GM19099 (cell line): ENCODE results near the gene IDUA.

Source experiments
- POLR2A ChIP-seq: IDR thresholded peaks from 3 replicates; pipeline ENCODE4 v1.6.1; 2011; ENCODE audit warnings: low read depth; ENCODE audit not compliant: insufficient read length; ENCODE audit errors: extremely low read depth

The IDUA gene

GRCh38 chr4:998096-998691 is 11.3 kb downstream of the IDUA start:
- no peak for TF ChIP-seq POLR2A

- no peak for TF ChIP-seq POLR2A
Observed at GRCh38 chr4:999882-1000425, 13.1 kb downstream of the IDUA start.

DNA sequence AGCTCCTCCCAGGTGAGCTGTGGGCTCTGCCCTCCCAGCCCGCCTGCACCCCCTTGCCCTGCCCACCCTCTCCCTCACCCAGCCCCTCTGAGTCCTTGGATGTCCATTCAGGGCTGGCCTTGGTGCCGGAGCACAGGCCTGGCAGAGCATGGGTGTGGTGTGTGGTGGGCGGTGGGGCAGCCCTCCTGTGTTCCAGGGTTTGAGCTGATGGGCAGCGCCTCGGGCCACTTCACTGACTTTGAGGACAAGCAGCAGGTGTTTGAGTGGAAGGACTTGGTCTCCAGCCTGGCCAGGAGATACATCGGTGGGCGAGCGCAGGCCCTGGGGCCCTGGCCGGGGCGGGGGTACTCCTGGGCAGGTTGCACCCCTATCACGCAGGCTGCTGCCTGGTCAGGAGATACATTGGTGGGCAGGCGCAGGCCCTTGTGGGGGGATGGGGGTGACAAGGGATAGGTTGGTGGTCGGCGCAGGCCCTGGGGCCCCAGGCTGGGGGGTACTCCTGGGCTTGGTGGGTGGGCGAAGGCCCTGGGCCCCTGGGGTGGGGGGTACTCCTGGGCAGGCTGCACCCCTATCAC is 13.9 kb downstream of the IDUA start:
- no peak for TF ChIP-seq POLR2A

DNA sequence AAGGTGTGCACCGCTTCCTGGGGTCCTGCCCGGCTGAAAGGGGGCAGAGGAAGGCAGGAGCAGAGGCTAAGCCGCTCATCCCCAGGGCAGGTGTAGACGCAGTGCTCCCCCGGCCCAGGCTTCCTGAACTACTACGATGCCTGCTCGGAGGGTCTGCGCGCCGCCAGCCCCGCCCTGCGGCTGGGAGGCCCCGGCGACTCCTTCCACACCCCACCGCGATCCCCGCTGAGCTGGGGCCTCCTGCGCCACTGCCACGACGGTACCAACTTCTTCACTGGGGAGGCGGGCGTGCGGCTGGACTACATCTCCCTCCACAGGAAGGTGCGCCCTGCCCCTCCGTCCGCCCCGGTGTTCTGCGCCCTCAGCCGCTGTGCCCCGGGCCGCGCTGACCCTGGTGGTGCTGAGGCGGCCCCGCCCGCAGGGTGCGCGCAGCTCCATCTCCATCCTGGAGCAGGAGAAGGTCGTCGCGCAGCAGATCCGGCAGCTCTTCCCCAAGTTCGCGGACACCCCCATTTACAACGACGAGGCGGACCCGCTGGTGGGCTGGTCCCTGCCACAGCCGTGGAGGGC is 14.8 kb downstream of the IDUA start:
- no peak for TF ChIP-seq POLR2A

DNA sequence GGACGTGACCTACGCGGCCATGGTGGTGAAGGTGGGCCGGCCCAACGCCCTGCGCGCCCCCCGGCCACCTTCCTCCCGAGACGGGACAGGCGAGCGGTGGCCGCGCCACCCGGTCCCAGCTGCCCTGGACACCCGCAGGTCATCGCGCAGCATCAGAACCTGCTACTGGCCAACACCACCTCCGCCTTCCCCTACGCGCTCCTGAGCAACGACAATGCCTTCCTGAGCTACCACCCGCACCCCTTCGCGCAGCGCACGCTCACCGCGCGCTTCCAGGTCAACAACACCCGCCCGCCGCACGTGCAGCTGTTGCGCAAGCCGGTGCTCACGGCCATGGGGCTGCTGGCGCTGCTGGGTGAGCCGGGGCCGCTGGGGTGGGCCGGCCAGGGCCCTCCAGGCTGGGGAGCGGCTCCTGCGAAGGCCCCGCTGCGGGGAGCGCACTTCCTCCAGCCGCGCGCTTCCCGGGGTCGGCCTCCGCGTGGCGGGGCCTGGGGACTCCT is 15.3 kb downstream of the IDUA start:
- TF ChIP-seq POLR2A = no peak

DNA sequence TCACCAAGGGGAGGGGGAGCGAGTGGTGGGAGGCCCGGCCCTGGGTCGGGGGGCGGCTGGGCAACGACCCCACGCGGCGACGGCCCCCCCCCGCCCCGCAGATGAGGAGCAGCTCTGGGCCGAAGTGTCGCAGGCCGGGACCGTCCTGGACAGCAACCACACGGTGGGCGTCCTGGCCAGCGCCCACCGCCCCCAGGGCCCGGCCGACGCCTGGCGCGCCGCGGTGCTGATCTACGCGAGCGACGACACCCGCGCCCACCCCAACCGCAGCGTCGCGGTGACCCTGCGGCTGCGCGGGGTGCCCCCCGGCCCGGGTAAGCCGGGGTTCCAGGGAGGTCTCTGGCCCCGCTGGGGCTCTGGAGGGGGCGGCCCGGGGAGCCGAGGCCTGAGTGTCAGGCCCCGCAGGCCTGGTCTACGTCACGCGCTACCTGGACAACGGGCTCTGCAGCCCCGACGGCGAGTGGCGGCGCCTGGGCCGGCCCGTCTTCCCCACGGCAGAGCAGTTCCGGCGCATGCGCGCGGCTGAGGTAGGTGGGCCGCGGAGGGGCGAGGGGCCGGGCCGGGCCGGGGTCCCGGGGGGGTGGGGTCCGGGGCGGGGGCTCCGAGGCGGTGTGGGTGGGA is 15.9 kb downstream of the IDUA start:
- TF ChIP-seq POLR2A = no peak

DNA sequence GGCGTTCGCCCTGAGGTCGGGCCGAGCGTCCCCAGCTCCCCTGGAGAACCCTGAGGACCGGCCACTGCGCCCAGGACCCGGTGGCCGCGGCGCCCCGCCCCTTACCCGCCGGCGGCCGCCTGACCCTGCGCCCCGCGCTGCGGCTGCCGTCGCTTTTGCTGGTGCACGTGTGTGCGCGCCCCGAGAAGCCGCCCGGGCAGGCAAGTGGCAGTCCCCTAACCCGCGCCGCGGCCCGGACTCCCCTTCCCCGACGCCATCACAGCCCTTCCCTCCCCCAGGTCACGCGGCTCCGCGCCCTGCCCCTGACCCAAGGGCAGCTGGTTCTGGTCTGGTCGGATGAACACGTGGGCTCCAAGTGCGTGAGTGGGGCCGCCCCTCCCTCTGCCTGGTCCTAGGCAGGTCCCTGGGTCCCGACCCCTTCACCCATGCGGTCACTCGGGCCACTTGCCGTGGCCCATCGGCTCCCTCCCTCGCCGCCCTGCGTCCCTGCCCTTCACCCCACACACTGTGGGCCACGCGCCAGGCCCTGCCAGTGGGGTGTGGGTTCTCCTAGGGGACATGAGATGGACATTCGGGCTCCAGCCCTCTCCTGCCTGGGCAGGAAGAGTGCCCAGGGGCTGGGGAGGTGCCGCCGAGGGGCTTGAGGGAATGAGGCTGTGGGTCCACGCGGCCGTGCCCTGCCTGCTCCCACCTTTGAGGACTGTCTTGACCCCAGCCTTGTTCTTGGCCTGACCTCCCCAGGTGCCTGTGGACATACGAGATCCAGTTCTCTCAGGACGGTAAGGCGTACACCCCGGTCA is 16.6 kb downstream of the IDUA start:
- no peak for TF ChIP-seq POLR2A

DNA sequence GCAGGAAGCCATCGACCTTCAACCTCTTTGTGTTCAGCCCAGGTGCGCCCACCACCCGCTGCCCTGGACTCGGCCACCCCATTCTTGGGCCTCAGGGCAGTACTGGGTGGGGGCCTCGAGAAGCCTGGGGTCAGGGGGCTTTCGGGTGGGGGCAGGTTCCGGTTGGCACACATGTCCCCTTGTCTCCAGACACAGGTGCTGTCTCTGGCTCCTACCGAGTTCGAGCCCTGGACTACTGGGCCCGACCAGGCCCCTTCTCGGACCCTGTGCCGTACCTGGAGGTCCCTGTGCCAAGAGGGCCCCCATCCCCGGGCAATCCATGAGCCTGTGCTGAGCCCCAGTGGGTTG is 17.2 kb downstream of the IDUA start:
- no peak for TF ChIP-seq POLR2A

DNA sequence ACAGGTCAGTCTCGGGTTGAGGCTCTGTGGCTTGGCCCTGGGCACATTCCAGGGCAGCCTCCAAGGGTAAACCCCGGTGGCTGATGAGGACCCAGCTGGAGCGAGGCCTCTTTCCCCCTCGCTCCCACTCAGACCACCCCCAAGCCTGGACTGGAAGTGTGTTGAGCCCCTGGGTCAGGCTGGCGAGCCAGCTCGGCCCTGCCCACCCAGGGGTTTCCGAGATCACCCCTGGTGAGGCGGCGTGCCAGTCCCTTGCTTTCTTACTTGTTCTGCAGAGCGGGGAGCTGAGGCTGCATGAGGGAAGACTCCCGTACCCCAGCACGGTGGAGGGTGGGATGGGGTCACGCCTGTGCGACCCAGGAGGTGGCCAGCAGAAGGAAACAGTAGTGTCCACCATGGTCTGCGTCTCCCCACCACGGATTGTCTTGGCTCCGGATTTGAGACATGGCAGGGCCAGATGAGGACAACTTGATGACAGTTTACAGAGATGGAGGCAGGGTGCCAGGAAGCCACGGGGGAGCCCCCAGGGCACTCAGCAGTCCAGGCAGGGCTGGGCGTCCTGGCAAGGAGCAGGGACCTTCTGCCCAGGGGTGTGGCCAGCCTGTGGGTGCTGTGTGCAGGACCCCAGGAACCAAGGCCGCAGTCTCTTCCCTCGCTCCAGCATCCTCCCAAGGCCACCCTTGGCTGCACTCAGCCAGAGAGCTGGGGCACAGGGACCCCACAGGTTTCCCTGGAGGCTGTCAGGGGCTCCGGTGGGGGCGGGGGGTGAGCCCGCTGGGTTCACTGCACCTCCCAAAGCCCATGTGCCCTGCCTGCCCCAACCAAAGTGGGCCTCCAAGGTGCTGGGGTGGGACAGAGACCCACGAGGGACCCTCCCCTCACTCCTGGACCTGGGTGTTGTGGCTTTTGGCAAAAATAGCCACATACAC is 18.0 kb downstream of the IDUA start:
- TF ChIP-seq POLR2A = no peak

DNA sequence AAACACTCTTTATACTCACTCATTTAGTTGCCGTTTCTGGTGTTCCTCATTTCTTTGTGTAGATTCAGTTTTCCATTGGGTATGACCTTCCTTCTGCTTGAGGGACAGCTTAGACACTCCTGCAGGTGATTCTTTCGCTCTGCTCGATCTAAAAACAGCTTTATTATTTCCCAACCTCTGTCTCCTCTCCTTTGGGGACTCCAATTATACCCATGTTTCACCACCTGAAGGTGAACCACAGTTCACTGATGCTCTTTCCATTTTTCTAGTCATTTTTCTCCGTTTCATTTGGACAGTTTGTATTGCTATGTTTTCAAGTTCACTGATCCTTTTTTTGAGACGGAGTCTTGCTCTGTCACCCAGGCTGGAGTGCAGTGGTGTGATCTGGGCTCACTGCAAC is 20.0 kb downstream of the IDUA start:
- TF ChIP-seq POLR2A = no peak

- no peak for TF ChIP-seq POLR2A
Observed at GRCh38 chr4:1008840-1009541, 22.1 kb downstream of the IDUA start.

GRCh38 chr4:1009542-1010394 is 22.9 kb downstream of the IDUA start:
- no peak for TF ChIP-seq POLR2A
